Right renal pelvis (tissue), 4 donors: ENCODE data around the gene CCT5. TPM values are rescaled to one million over a fixed set of nuclear protein-coding genes. Genes with fewer than 3 reads are reported as not detected.
A peak's percentile ranks its signal among the peaks of the same experiment; 100 is the strongest.

Source experiments
- DNase-seq, 4 donors: peaks; one replicate each; pipeline ENCODE4 v3.0.0-alpha.2; 2013; ENCODE audit warnings: low read depth in 4 of 4, low spot score in 3 of 4, missing footprints in 1 of 4
- polyA plus RNA-seq, 4 donors: library from polyadenylated mRNA; unstranded; fragments of 120-200 nt; gene quantifications; one replicate each; pipeline ENCODE4 v1.2.1, GENCODE V29; 2013; ENCODE audit not compliant: insufficient read length in 4 of 4

Gene CCT5
- polyA plus RNA-seq: 100 to 1,000 TPM; 236 to 256 (median 250) TPM

DNA sequence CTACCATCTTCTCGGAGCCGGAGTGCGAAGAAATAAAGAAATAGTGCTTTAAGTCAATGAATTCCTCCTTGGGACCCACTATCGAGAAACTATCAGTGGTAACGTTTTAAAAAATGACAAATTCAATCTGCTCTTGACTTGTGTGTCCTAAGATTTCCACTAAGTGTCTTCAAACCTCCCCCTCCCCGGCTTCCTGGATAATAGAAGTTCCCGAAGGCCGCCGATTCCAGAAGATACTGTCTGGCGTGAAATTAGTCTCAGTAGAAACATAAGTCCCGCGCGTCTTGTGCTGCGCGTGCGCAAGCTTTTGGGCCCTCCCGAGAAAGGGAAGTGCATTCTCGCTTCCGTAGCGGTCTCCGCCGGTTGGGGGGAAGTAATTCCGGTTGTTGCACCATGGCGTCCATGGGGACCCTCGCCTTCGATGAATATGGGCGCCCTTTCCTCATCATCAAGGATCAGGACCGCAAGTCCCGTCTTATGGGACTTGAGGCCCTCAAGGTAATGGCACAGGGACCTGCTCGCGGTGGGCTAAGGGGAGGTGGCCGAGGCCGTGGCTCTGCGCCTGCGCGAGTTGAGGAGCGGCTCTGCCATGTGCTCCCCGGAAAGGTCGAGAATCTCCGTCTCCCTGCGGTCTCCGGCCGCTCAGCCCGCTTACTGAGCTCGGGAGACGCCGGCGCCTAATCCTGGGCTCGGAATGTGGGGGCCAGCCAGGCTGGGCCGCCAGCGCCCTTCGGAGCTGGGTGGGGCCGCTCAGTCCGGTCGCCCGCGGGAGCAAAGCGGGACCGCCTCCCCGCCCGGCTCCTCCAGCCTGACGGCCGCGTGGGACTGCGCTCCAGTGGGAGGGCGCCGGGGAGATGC, at the start of gene CCT5:
TSS of gene CCT5 (plus strand) at position 333 of the 858 bp plus-strand sequence. CDS start at position 394, 61 bp downstream.
- DNase-seq: peak; percentile 94 to 96 (median 95)

- no peak for DNase-seq
These were observed 48.7 kb upstream of the CCT5 start for GRCh38 chr5:10201223-10201868.

- DNase-seq: no peak
These were observed 47.8 kb upstream of the CCT5 start for GRCh38 chr5:10202089-10202910.

- no peak for DNase-seq
These were observed 41.1 kb upstream of the CCT5 start for GRCh38 chr5:10209004-10209403.

DNA sequence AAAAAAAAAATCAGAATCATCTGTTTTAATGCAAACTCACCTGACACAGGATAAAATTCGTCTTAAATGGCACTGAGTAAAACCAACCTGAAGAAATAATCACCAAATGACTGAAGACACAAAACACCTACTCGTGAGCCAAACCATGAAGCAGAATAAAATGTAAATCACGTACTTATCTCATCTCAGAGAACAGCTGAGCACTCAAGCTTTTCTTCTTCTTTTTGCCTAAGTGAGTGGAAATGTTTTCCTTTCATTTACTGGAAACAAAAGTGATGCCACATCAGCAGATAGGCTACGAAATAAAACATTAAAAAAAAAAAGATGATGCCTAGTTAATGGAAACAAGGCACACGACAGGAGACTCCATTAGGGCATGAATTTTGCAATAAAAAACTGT, 36.8 kb upstream of the CCT5 start:
- no peak for DNase-seq

- DNase-seq: no peak
These were observed 36.0 kb upstream of the CCT5 start for GRCh38 chr5:10214041-10214440.

- no peak for DNase-seq
These were observed 34.7 kb upstream of the CCT5 start for GRCh38 chr5:10215366-10215765.

DNA sequence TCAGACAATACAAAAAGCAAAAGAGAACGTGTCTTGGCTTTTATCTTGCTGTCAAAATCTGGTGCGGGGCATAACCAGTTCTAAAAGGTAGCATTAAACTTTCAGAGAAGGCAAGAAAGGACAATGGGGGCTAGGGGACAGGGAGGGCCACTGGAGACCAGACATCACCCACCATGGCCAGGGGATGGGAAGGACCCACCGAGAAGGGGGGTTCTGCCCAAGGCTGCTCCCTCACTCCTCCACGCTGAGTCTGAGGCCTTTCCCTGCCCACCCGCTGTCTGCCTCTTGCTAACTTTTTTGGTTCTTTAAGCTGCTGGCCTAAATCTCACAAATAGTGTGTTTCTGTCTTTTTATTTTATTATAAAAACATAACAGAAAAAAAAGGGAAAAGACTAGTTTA, 34.0 kb upstream of the CCT5 start:
- no peak for DNase-seq

DNA sequence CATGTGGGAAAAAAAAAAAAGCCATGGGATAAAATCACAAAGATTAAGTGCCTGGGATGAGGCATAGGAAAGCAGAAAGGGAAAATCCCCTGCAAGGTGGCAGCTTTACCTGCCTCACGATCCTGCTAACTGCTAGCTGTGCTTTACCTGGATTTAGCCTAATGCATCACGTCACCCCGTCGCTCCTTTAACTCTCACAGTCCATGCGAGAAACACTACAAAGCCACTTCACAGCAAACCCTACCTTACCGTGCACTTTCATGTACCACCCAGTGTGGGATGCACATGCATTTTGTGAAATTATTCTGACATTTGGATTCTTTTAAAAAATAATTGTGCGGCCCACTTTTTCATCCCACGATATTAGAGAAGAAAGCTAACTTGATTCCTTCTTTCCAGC, 31.4 kb upstream of the CCT5 start:
- no peak for DNase-seq

- DNase-seq: no peak
These were observed 31.0 kb upstream of the CCT5 start for GRCh38 chr5:10219068-10219467.

DNA sequence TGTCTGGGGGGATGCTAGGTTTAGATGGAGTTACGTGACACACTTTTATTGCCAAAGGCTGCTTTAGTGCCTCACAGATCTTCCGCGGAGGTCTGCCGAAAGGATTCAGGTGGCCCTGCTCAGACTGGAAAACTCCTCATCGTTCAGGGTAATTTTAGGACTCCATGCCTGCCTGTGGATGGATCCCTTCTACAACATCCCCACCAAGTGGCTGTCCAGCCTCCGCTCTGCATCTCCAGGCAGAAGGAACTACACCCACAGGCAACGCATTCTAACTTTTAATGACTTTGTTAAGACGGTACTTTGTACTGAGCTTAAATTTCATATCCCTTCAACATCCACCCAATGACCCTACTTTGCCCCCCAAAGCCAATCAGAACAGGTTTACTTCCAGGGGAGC, 29.8 kb upstream of the CCT5 start:
- no peak for DNase-seq

- DNase-seq: no peak
These were observed 27.8 kb upstream of the CCT5 start for GRCh38 chr5:10222326-10222725.

- DNase-seq: no peak
These were observed 22.7 kb upstream of the CCT5 start for GRCh38 chr5:10227379-10227778.

DNA sequence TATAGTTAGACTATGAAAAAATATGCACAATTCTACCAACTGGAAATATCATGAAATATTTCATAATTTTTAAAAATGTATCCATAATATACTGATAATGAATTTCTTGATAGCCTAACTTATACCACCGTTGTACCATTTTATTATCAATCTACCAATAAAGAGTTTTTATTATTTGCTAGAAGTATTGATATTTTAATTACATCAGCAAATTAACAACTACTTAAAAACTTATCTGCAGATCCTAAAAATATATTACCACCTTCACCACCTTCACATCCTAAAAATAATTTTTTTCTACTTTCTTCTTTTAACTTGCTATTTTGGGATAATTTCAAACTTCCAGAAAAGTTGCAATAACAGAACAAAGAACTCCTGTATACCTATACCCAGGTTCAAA, 21.8 kb upstream of the CCT5 start:
- DNase-seq: no peak

GRCh38 chr5:10229306-10230048, 20.6 kb upstream of the CCT5 start:
- no peak for DNase-seq

GRCh38 chr5:10232386-10232785, 17.7 kb upstream of the CCT5 start:
- DNase-seq: no peak

DNA sequence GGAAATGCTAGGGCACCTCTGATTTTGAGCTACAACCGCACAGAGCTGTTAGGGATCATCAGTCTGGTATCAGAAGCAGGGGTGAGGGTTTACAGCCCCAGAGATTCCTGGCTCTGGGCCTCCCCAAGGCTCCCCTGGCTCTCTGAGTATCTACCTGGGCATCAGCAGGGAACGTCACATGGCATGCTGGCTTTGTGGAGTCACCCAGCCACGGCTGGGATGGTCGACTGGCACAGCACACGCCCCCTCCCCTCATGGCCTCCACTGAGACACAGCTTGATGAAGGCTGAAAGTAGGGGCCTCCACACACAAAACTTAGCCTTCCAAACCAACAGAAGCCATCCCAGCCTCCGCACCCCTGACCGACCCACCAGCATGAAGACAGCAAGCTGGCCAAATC, 17.1 kb upstream of the CCT5 start:
- no peak for DNase-seq

GRCh38 chr5:10233505-10233904, 16.6 kb upstream of the CCT5 start:
- DNase-seq: no peak

- no peak for DNase-seq
These were observed 14.7 kb upstream of the CCT5 start for GRCh38 chr5:10235350-10235749.

- no peak for DNase-seq
These were observed 6.3 kb upstream of the CCT5 start for GRCh38 chr5:10243660-10244240.
